H4 (cell line): ENCODE results near the gene DHH. TPM values are rescaled to one million over a fixed set of nuclear protein-coding genes. Genes with fewer than 3 reads are reported as not detected.
A peak's percentile ranks its signal among the peaks of the same experiment; 100 is the strongest.

Experiments
- DNase-seq: peaks from one replicate; pipeline ENCODE4 v3.0.0-alpha.2; 2015; ENCODE audit warnings: low spot score
- total RNA-seq: library from RNA; depleted of rRNA; stranded (reverse); fragments of >200 nt; shearing (Covaris generic); gene quantifications from 2 replicates; pipeline ENCODE4 v1.2.3, GENCODE V29; 2014

The DHH gene
- total RNA-seq, 1 experiment from 2014 or later = 0.02 TPM

DNA sequence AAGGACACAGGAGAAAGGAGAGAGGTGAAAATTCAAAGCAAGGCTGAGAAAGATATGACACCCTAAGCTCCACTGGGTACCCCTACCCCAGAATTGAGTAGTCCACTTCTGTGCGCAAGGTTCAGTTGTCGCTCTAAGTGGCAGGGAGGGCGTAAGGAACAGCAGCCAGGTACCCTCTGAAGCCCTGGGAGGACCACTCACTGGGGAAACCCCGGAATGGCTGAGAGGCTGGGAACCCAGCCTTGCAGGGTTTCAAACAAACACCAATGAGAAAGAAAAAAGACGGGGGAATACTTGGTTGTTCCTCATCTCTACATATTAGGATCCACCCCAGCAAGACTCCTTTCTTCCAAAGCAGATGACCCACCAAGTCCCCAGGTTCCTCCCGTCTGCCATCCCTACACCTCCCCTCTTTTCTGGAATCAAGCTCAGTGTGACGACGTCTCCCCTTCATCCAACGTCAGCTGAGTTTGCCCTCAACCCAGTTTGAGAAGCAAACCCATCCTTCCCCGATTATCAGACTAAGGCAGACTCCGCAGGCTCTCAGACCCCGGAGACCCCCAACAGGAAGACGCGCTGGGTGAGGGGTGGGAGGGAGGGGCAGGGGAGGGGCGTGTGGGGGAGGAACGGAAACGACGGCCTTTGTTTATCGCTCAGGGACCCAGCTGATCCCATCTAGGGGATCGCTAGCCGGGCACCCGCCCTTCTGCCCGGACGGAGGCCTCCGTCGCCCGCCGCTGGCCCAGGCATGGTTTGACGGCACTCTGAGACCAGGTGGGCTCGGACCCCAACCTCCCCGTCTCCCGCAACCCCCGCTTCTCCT, 15.3 kb upstream of the DHH start:
- no peak for DNase-seq

DNA sequence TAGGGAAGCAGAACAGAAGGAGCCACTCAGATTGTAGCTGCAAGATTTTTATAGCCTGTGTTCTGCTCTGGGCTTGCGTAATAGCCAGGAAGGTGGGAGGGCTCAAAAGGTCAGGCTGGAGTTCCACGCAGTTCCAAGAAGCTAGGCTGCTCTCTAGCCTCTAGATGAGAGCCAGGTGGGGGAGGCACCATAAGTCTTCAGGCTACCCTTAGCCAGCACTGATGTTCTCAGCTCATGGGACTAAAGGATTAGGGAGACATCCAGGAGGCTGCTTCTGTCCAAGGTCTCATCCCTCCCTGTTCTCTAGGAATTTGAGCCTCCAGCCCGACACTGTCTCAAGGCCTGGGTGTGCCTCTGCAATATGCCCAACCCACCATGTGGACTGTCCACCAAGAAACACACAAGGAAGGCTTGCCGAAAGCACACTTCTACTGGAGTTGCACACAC, 14.4 kb upstream of the DHH start:
- no peak for DNase-seq

DNA sequence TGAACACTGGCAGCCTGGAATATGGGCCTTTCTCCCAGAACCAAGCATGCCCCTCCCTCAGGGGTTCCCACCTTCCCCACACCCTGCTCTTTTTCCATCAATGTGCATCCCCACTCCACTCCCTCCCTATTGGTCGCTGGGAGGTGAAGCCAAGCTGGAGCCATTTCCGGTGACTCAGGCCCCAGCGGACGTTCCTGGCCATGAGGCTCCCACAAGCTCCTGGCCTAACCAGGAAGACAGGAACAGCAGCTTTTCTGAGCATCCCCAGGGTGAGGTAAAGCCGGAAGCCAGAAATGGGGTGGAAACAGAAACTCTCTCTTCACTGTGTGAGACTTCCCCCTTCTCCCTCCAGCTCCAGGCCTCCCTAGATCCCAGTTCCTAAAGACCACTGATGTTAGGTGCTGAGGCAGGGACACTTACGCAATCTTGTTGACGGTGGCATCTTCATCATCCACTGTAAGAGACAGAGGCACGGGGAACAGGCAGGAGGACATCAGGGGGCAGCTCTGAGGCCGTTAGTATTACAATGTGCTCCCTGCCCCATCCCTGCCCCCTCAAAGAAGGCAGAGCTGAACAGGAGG, 11.0 kb upstream of the DHH start:
- no peak for DNase-seq

DNA sequence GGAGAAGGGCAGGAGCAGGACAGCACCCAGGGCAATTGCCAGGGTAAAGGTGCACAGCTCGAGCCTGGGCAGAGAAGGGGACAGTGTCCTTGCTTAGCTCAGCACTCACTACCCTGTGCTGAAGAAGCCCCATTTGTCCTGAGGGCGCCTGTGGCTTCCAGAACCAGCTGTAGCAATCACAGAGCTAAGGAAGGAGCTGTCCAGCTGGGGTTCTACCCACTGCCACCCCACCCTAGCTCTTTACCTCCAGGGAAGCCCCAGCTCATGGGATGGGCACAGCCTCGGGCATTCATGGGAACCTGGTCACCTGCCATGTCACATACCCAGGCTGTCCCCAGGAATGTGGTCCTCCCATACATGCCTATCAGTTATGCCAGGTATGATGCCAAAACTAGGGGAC, 10.2 kb upstream of the DHH start:
- DNase-seq = no peak

DNA sequence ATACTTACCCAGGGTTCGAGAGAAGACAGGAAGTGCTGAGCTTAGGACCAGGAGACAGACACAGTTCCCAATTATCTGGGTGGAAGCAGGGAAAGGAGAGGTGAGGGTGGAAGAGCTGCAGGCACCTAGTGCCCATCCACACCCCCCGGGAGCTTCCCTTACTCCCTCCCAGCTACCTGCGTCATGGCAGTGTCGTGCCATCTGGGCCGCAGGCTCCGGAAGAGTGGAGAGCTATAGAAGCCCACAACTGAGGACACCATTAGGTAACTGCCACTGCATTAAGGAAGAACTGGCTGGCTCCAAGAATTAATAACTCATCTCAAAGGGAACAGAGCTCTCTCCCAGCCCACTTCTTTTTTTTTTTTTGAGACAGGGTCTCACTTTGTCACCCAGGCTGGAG, 5.8 kb upstream of the DHH start:
- no peak for DNase-seq

DNA sequence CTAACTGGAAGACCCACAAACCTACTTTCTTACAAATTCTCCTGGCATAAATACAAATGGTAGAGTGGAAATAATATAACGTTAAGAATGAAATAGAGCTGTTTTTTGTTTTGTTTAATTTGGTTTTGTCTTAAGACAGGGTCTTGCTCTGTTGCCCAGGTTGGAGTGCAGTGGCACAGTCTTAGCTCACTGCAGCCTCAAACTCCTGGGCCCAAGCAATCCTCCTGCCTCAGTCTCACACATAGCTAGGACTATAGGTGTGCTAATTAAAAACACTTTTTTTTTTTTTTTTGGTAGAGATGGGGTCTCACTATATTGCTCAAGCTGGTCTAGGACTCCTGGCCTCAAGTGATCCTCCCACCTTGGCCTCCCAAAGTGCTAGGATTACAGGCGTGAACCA, 4.1 kb upstream of the DHH start:
- DNase-seq = no peak

DNA sequence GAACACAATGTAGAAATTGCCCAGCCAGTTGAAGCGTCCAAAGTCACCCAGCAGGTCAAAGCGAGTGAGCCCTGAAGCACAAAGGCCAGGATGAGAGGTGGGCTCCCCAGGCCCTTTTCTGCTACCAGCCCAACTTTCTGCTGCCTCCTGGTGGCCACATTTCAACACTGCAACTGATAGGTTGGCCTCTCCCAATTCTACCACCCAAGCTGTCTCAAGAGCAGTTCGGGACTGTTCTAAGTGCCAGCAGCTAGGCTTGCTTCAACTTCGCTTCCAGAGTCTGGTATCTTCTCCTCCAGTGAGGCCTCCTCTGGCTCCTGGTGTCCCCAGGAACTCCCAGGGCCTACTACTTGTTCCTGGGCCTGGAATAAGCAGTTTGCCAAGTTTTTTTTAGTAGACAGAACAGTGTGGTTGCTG, 3.4 kb upstream of the DHH start:
- no peak for DNase-seq

DNA sequence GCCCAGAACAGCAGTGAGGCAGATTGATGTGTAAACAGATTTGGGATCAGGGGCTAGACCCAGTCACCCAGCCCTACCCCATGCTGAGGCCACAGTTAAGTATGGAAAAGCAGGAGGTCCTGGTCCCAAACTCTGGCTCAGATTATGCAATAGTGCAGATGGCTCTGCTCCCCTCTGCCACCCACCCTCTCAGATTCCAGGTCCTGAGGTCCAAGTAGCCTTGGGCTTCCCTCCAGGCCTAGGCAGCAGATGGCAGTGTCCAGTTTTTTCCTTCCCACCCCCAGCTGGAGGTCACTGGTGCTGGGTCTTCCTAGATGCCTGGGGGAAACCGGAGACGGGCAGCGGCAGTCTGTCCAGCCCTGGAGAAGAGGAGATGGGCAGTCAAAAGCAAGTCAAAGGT, 2.8 kb upstream of the DHH start:
- DNase-seq = no peak

DNA sequence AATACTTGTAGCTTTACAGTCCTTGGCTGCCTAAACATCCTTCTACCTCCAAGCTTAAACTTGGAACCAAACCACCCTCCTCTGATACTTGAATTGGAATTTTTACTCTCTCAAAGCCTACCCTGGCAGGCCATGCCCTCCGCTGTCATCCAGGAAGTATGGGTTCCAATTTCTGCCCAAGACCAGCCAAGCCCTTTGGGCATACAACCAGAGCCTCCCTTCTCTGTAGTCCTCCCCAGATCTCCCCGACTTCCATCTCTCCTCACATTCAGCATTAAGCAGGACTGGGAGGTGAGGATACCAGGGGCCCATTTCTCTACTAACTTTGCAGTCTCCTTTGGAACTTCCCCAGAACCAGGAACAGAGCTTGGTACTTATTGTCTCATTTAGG, 369 bp upstream of the DHH start:
- no peak for DNase-seq

DNA sequence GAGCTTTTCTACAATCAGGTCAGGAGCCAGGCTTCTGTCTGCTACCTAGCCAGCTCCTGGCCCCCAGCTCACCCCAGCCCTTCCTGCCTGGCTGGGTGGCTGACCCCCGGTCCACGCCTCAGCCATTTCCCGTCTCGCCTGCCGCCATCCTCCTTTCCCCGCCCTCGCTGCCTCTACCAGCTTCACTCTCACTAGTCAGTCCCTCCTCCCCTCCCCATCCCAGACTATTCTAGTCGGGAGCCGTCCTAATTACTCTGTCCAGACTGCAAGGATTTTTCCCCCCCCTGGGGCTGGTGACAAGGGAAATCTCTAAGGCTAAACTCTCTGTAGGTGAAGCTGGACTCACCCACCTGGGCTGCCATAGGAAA, 825 bp downstream of the DHH start:
- DNase-seq = no peak

DNA sequence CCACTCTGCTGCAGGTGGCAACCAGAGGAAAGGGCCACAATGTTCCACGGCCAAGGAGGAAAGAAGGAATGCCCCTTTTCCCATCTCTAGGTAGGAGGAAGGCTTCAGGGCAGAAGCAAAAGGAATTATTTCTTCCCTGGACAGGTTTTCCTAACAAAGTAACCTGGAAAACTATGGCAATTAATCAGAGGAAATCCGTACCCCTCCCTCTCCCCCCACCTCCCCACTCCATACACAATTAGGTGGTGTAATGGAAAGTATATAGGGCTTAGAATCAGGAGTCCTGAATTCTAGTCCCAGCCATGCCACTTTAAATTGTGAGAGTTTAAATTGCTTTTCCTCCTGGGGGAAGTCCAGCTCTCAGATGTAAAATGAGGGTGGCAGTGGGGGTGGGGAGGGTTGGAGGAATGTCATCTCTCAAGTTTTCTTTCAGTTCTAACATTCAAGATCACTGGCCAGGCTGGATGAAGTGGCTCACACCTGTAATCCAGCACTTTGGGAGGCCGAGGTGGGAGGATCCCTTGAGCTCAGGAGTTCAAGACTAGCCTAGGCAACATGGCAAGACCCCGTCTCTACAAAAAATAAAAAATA, 1.7 kb downstream of the DHH start:
- no peak for DNase-seq

DNA sequence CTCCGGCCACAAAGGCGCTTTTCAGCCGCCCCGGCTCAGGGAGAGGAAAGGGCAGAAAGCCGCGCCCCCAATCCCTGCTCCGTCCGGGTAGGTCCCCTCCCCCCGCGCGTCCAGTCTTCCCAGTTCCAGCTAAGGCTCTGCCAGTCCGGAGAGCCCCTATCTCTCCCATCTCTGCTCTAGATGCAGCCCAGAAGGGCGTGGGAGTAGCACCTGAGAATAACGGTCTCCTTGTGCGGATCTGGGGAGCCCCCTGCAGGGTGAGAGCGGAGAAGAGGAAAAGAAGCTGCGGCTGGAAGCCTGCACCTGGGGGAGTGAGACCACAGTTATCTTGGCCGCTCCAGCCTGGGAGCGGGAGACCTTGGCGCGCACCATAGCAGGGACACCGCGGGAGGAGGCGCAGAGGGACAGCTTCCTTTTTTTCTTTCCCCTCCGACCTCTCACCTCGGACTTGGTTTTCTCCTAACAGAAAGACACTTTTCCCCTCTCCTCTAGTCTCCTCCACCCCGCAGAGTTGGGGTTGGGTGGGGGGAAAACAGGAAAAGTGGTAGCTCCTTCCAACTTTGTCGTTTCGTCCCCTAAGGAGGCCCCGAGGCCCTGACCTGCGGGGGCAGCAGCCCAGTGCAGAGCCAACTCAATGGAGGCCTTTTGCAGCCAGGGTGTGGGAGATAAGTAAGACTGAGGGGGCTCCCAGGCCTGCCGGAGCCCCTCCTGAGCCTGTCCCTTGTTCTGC, 2.4 kb downstream of the DHH start:
- no peak for DNase-seq

DNA sequence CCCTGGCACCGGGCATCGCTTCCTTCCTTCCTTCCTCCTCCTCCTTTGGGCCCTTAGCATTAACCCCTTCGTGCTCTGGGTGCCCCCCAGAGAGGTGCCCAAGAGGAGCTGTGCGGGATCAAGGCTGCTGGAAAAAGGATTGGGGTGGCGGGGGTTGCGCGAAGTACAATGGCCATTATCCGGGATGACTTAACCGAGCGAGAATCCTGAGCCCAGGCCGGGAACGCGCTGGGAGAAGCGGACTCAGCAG, 2.8 kb downstream of the DHH start:
- DNase-seq = no peak

DNA sequence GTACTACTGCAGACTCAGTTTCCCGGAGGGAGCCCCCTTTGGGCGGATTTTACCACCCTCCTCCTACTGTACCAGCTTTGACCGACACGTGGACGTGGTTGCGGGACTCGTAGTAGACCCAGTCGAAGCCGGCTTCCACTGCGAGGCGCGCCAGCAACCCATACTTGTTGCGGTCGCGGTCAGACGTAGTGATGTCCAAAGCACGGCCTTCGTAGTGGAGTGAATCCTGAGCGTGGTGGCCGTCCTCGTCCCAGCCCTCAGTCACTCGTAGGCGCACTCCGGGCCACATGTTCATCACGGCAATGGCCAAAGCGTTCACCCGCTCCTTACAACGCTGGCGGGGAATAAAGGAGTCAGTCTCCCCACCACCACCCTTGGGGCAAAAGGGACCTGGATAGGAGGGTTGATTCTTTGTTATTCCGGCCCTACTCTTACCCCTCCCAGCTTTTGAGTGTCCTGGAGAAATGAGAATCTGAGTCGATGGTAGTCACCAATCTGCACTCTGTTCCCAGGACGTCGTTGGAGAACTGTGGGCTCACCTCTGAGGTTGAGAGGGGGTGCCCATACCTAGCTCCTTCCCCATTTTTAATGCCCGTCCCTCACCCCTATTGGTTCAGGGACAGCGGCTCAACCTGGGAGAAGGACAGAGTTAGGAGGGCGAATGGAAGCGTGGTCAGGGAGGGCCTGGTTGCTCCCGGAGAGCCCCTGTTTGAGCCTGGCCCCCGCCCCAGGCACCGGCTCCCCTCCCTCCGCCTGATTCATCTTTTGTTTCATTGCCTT, 3.4 kb downstream of the DHH start:
- DNase-seq = no peak

DNA sequence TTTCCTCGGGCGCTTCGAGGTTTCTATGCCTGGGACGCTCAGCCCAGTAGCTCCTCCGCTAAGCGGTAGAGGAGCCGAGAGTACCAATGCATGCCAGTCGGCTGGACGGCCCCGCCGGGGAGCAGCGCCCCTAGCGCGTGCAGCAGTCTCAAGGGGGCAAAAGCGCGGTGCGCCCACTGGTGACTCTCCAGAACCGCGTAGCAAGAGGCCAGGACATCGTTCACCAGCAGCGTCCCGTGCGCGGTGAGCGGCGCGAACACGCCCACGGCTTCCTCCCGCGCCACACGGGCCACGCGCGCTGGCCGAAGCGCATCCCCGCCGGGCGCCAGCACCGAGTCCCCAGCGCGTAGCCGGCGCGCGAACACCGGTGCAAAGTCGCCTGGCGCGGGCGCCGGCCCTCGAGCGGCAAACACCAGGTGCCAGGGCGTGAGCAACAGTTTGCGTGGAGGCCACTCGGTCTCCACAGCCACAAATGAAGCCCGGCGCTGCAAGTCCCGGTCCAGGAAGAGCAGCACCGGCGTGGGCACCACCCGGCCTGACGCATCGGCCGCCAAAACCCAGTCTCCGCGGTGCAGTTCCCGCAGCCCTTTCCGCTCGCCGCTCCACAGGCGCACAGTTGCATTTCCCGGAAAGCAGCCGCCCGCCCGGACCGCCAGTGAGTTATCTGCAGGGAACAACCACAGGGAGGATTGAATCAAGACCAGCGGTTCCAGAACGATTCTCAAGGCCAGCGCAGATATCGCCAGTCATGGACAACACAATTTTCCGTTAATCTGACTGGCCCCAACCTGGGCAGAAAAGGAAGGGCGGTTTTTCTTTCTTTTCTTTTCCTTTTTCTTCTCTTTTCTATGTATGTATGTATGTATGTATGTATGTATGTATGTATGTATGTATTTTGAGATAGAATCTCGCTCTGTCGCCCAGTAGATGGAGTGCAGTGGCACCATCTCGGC, 4.5 kb downstream of the DHH start:
- DNase-seq = no peak

DNA sequence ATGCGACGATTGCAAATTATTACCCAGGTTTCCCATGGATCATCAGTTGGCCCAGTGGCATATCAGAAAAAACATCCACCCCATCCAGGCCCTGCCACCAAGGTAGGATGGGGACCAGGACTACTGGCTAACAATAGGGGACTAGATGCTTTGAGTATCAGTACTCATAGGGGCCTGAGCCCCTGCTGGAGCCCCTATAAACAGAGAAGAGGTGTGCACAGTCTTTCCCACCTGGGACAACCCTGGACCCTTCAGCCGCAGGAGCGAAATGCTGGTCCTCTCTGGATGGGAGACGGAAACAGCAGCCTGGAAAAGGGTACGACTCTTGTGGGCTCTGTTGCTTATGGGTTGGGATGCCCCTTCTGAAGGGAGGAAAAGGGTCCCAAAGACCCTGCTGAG, 5.7 kb downstream of the DHH start:
- no peak for DNase-seq

DNA sequence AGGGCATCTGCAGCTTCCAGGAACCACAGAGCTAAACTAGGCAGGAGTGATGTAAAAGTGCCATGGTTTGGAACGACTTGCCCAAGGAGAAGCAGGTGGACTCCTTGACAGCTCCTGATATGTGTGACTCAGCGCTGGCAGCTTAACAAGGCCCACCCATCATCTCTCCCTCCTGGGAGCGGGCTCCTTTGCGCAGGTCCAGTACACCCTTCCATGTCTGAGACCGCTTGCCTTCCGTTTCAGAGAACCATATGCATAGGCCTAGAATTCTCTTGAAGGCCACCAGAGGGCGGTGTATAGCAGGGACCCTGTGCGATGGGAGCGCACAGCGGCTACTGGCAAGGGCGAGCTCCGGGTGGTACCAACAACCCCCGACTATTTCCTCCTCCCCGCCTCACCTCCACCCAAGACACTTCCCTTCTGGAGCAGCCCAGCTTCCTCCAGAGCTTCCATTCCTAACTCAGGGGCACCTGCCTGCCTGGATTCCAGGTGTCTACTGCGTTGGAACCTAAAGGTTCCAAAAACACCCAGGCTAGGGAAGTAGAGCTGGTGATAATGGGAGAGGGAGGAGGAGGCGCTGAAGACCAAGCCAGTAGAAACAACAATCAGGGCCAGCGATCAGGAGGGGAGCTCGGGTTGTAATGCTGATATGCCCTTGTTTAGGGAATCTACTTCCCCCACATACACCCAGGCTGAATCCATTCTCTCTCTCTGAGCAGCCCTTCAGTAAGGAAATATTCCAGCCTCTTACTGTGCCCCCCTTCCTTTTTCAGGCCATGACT, 6.3 kb downstream of the DHH start:
- peak; percentile 90 for DNase-seq

DNA sequence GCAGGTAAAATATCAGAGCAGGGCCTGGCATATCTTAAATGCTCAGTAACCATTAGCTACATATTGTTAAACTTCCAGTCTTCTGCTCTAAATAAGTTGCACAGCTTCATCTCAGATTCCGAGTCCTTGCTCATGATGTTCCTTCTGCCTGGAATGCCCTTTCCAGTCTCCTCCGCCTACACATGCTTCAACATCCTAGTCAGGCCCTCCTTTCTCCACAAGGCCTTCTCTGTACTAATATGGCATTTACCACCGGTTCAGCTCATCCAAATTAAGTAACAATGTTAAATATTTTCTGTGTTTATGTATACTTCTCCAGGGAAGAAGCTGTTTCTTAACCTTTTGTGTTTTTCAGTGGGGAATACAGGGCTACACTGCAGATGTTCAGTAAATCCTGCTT, 8.5 kb downstream of the DHH start:
- no peak for DNase-seq

DNA sequence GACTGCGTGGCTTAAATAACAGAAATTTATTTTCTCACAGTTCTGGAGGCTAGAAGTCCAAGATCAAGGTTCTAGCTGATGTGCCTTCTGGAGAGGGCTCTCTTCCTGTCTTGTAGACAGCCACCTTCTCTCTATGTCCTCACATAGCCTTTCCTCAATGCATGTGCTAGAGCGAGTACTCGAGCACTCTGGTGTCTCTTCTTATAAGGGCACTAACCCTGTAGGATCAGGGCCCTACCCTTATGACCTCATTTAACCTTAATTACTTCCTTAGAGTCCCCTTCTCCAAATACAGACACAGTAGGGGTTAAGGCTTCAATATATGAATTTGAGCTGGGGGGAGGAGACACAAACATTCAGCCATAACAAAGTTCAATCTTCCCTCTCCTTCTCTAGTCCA, 10.2 kb downstream of the DHH start:
- no peak for DNase-seq

DNA sequence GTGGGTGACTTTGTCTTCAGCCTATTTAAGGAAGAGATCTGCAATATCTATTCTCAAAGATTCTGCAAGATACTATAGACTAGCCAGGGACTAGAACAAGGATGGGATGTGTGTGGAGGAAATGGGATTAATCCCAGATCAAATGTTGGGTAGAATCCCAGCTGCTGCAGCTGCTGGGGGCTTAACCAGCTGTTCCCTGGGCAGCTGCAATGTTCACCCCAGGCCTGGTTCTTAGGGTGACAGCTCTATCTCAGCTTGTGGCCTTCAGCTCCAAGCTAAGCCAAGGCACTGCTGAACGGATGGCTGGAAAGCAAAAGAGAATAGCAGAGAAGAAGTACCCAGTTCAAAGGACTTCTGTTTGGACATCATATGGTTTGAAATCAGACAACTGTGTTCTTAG, 14.8 kb downstream of the DHH start:
- DNase-seq = no peak
